ENCODE results near the gene STKLD1.

STKLD1 gene

DNA sequence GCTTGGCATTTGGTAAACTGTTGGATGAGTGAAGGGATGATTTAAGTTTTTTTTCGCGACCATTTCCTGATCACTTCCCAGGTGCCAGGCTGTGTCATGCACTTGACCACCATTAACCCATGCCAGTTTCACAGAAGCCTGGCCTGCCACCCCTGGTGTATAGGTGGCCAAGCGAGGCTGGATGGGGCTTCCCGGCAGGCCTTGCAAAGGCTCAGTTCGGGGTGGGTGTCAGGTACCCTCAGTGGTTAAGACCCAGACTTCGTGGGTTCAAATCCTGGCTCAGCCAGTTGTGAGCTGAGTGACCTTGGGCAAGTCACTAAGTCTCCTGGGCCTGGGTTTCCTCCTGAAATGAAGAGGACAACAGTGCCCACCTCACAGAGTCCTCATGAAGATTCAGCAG is 30.6 kb upstream of the STKLD1 start:
- no peak for TF ChIP-seq CTCF (IDR thresholded peaks at IDR 0.05; ENCODE audit: insufficient read depth, low read depth, low read length, missing control alignments)
- no peak for DNase-seq (ENCODE audit: low read depth)
- no peak overlapping the region for H3K4me3 ChIP-seq (ENCODE audit: low read depth, low read length)

DNA sequence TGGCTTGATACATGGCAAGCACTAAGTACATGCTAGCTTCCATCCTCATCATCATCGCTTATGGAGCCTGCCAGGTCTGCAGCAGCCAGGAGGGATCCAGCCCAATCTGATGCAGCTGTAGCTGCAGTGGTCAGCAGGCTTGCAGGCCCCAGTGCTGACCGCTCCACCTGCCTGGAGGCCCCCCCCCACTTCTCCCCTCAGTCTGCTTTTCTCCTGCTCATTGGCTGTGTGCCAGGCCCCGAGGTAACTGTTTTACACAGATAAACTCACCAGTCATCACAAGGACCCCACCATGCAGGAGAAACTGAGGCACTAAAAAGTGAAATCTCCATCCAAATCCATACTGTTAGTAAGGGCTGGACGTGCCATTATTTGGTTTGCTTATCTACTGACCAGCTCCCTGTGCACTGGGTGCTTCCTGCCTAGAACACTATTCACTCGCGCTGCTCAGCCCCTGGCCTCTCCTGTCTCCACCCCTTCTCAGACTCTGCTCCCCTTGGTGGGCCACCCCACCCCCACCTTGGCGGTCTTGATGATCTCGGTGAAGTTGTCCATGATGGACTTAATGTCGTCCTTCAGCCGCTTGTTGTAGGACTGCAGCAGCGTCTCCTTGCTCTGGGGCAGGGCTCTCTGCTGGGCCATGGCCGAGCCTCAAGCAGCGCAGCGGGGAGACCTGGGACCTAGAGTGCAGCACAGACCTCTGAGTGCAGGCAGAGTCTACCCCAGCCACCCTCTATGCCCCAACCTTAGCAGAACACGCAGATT is 30.0 kb upstream of the STKLD1 start:
- H3K4me3 ChIP-seq (ENCODE audit: low read depth, low read length): peak overlapping the region; percentile 92
- no peak for TF ChIP-seq CTCF (IDR thresholded peaks at IDR 0.05; ENCODE audit: insufficient read depth, low read depth, low read length, missing control alignments)
- DNase-seq (ENCODE audit: low read depth): no peak

DNA sequence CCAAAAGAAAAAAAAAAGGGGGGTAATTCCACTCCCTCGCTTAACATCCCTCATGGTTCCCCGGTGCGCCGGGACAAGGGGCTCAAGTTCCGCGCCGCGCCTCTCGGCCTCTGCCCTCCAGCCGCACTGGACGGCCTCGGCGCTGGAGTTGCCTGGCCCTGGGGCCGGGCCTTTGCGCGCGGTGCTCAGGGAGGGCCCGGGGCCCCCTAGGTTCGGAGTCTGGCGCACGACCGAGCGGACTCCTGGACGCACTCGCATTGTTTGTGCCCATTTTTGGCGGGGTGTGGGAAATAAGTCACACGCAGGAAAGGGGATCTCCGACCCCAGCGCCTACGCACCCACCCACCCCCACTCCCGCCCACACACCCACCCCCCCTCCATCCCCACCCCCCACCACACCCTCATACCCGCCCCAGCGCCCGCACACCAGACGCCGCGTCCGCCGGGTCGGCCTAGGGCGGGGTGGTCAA is 28.6 kb upstream of the STKLD1 start:
- peak overlapping the region; percentile 92 for H3K4me3 ChIP-seq (ENCODE audit: low read depth, low read length)
- TF ChIP-seq CTCF (IDR thresholded peaks at IDR 0.05; ENCODE audit: insufficient read depth, low read depth, low read length, missing control alignments): no peak
- peak; percentile 66 for DNase-seq (ENCODE audit: low read depth)

DNA sequence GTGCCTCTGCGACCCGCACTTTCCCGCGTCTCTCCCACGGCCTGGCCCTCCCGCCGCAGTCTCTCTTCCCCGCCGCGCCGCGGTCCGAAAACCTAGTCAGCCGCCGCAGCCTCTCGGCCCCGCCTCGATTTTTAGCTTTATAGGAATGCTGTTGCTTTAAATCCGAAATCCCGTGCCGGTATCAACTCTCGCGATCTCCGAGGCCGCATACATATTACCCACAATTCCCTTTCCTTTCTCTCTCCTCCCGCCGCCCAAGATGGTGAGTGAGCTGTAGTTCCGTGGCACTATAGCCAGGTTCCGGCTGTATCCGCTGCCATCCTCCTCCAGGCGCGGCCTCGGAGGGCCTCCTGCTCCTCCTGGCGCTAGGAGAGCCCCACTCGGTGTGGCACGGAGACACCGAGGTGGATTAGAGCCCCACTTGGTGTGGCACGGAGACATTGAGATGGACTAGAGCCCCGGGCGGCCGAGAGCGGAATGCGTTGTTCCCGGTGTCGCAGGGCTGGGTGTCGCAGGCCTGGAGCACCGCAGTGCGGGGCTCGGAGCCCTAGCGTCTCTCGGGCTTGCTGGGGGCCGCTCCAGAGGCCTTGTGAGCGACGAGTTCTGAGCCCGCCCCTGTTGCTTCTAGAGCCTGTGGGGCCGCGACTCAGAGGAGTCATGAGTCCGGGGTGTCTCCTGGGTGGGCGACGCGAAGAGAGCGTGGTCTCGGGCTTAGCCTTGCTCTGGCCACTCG is 28.0 kb upstream of the STKLD1 start, which contains the start of the genes MED22 and RPL7A:
TSS of gene MED22 (minus strand) at position 147 of the 733 bp plus-strand sequence. CDS start 1,469 bp downstream, outside the sequence.
TSS of gene RPL7A (plus strand) at position 234 of the 733 bp plus-strand sequence. CDS start at position 260, 26 bp downstream.
- no peak for TF ChIP-seq CTCF (IDR thresholded peaks at IDR 0.05; ENCODE audit: insufficient read depth, low read depth, low read length, missing control alignments)
- H3K4me3 ChIP-seq (ENCODE audit: low read depth, low read length): peak within 1 kb of the TSS; percentile 92
- peak; percentile 97 for DNase-seq (ENCODE audit: low read depth)

DNA sequence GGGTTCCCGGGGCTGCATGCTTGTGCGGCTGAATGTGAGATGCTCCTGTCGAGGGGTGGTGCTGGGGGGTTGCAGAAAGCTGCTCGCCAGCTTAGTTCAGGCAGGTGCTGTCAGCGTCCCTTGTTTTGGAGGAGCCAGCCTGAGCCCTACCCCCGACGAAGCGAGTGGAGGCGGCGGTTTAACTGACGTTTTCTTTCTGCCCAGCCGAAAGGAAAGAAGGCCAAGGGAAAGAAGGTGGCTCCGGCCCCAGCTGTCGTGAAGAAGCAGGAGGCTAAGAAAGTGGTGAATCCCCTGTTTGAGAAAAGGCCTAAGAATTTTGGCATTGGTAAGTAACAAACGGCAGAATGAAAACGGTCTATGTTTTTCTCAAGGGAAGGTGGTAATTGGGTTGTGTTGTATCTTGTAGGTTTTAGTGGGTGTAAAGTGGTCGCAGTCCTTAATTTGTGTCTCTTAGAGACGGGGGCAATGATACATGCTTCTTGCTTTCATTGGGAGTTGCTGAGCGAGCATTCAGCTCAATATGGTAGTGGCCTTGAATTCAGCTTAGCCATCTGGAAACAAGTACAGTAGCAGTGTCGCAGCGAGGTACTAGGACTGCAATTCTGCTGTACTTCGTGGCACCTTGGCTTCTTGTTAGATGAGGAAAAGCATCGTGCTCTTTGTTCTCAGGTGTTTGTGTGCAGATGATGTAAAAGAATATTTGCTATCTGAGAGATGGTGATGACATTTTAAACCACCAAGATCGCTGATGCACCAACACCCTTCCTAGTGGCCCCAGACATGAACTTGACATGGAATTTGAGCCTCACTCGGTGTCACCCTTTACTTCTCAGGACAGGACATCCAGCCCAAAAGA is 27.2 kb upstream of the STKLD1 start:
- no peak for DNase-seq (ENCODE audit: low read depth)
- H3K4me3 ChIP-seq (ENCODE audit: low read depth, low read length): peak overlapping the region; percentile 92
- no peak for TF ChIP-seq CTCF (IDR thresholded peaks at IDR 0.05; ENCODE audit: insufficient read depth, low read depth, low read length, missing control alignments)

DNA sequence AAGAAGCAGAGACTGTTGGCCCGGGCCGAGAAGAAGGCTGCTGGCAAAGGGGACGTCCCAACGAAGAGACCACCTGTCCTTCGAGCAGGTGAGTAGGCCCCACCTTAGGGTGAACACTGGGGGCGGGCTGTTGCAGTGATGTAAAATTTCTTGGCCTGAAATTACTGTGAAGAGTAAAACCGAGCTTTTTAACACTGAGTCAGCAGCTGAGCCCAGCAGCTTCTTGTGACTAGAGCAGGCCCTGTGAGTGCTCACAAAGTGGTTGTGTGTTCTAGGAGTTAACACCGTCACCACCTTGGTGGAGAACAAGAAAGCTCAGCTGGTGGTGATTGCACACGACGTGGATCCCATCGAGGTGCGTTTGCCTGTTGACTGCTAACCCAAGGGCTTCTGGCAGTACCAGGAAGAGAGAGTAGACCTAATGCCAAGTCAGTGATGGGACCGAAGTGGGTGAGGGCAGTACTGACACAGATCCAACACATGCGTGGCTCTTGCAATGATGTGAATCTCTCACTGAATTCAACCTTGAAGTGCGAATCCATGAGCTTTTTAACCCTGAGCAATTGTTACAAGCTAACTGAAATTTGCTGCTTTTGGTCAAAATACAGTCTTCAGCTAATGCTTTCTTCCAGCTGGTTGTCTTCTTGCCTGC is 26.1 kb upstream of the STKLD1 start:
- peak overlapping the region; percentile 92 for H3K4me3 ChIP-seq (ENCODE audit: low read depth, low read length)
- no peak for TF ChIP-seq CTCF (IDR thresholded peaks at IDR 0.05; ENCODE audit: insufficient read depth, low read depth, low read length, missing control alignments)
- DNase-seq (ENCODE audit: low read depth): no peak
